Stomach (tissue), 9 donors: ENCODE measurements around the gene STRIP2. TPM values are rescaled to one million over a fixed set of nuclear protein-coding genes. Genes with fewer than 3 reads are reported as not detected.

Experiments used
- DNase-seq, 2 donors: peaks; one replicate each; pipeline versions ENCODE4 v3.0.0 to v3.0.0-alpha.2; 2013 to 2019
- H3K27ac ChIP-seq, 5 donors: fragments of 200-600 bp in 4 of 5; sonication (generic) in 4 of 5; one replicate each; pipeline ENCODE4 v1.5.1; 2013 to 2019; ENCODE audit warnings: mild to moderate bottlenecking in 1 of 5, moderate library complexity in 1 of 5
- H3K27me3 ChIP-seq, 3 donors: fragments of 200-600 bp; sonication (generic); one replicate each; pipeline ENCODE4 v1.5.1; 2017 to 2019; ENCODE audit warnings: mixed run types in 1 of 3
- H3K36me3 ChIP-seq, 4 donors: fragments of 200-600 bp; sonication (generic); 1 replicate in 3 of 4; 2 replicates in 1 of 4; pipeline ENCODE4 v1.5.1; 2016 to 2019
- H3K4me1 ChIP-seq, 4 donors: fragments of 200-600 bp; sonication (generic); one replicate each; pipeline ENCODE4 v1.5.1; 2016 to 2019
- H3K4me3 ChIP-seq, 4 donors: fragments of 200-600 bp; sonication (generic) in 3 of 4; one replicate each; pipeline ENCODE4 v1.5.1; 2016 to 2019; ENCODE audit warnings: mild to moderate bottlenecking in 1 of 4
- H3K9me3 ChIP-seq, 4 donors: fragments of 200-600 bp; sonication (generic); one replicate each; pipeline ENCODE4 v1.5.1; 2016 to 2019
- CTCF ChIP-seq, 7 experiments: fragments of 450-650 bp in 4 of 7; fragments of 200-600 bp in 3 of 7; sonication (generic) in 3 of 7; IDR thresholded peaks; one replicate each; pipeline ENCODE4 v1.5.1; 2016 to 2019; ENCODE audit warnings: antibody characterized with exemption in 7 of 7, control low read depth in 2 of 7, mild to moderate bottlenecking in 1 of 7
- EP300 ChIP-seq: sonication (generic); formaldehyde crosslinking; IDR thresholded peaks from one replicate; pipeline ENCODE4 v1.6.1; 2017; ENCODE audit warnings: antibody characterized with exemption
- POLR2A ChIP-seq, 4 donors: fragments of 450-650 bp; IDR thresholded peaks; one replicate each; pipeline ENCODE4 v1.6.1; 2016; ENCODE audit warnings: antibody characterized with exemption in 4 of 4, control low read depth in 2 of 4, mild to moderate bottlenecking in 1 of 4, moderate library complexity in 1 of 4
- POLR2AphosphoS5 ChIP-seq, 3 donors: sonication (generic); formaldehyde crosslinking; IDR thresholded peaks; one replicate each; pipeline ENCODE4 v1.6.1; 2016; ENCODE audit warnings: antibody characterized with exemption in 3 of 3
- WGBS, 5 donors: extraction: QIAGEN DNeasy Blood & Tissue Kit in 3 of 5; methylation state at CpG; one replicate each; pipeline versions ENCODE4 v1.1.5 to v1.1.7; 2013 to 2018; 5-methylcytosine and 5-hydroxymethylcytosine counted together
- intact Hi-C: fragments of 100-400 bp; cut with DNase I; formaldehyde crosslinking; loops from one replicate; pipeline ENCODE4 v1.15.1; 2023; ENCODE audit warnings: low total_unique reads
- polyA plus RNA-seq, 3 donors: library from polyadenylated mRNA; stranded (reverse); fragments of 200-250 nt; gene quantifications; one replicate each; pipeline ENCODE4 v1.2.3, GENCODE V29; 2013
- total RNA-seq, 5 donors: library from RNA; depleted of rRNA; stranded (reverse); fragments of >200 nt; gene quantifications; one replicate each; pipeline versions ENCODE4 v1.1.0 to v1.2.3, GENCODE V29; 2014 to 2016
- donor health status: healthy with polysubstance abuse.
- donor health status: Bipolar disorder and iron deficiency.
- donor health status: healthy.

Gene STRIP2
- total and polyA plus RNA-seq, 8 donors = 0.56 to 2.0 (median 0.98) TPM; not detected in 3

- intact Hi-C loops = no loop called here
- H3K27ac ChIP-seq = no peak overlapping the region
- 77 to 86% (median 86%) methylated on average over 10 of the region's 10 CpGs for WGBS, 5 donors
- no peak for DNase-seq
- H3K27me3 ChIP-seq = peaks cover 0 to 3% (median 0%) of the 10 kb centered on the region in 3 donors
- no peak for TF ChIP-seq EP300
- no peak for TF ChIP-seq POLR2AphosphoS5 (IDR thresholded peaks at IDR 0.05)
- no peak for TF ChIP-seq CTCF (IDR thresholded peaks at IDR 0.05)
- TF ChIP-seq POLR2A (IDR thresholded peaks at IDR 0.05) = no peak
- H3K36me3 ChIP-seq = no peaks in the 10 kb centered on the region
- no peaks in the 10 kb centered on the region for H3K9me3 ChIP-seq
- no peaks in the 10 kb centered on the region for H3K4me1 ChIP-seq
- H3K4me3 ChIP-seq = no peak overlapping the region
Measured at GRCh38 chr7:129513546-129513945, 79.3 kb downstream of the STRIP2 start.

- Histone ChIP-seq H3K4me1 (no peaks in the 10 kb centered on the region), H3K4me3 (no peak overlapping the region), H3K27ac (no peak overlapping the region), H3K9me3 (no peaks in the 10 kb centered on the region), H3K27me3 (peaks cover 0 to 3% (median 0%) of the 10 kb centered on the region in 3 donors), H3K36me3 (no peaks in the 10 kb centered on the region)
- TF ChIP-seq EP300 = no peak
- TF ChIP-seq CTCF (IDR thresholded peaks at IDR 0.05) = no peak
- TF ChIP-seq POLR2AphosphoS5 (IDR thresholded peaks at IDR 0.05) = no peak
- no peak for TF ChIP-seq POLR2A (IDR thresholded peaks at IDR 0.05)
- intact Hi-C loops = no loop called here
- WGBS, 5 donors = 41 to 66% (median 62%) methylated on average over 4 of the region's 4 CpGs
- DNase-seq = no peak
Measured at GRCh38 chr7:129514683-129515082, 80.5 kb downstream of the STRIP2 start.

GRCh38 chr7:129515381-129515780 is 81.1 kb downstream of the STRIP2 start:
- Histone ChIP-seq H3K9me3 (no peaks in the 10 kb centered on the region), H3K4me3 (no peak overlapping the region), H3K27me3 (peaks cover 0 to 3% (median 0%) of the 10 kb centered on the region in 3 donors), H3K27ac (no peak overlapping the region), H3K4me1 (no peaks in the 10 kb centered on the region), H3K36me3 (no peaks in the 10 kb centered on the region)
- intact Hi-C loops = no loop called here
- no peak for TF ChIP-seq EP300
- DNase-seq = no peak
- WGBS, 5 donors = 62 to 77% (median 71%) methylated on average over 4 of the region's 4 CpGs

- no peak for TF ChIP-seq POLR2AphosphoS5 (IDR thresholded peaks at IDR 0.05)
- no peak overlapping the region for H3K4me3 ChIP-seq
Measured at GRCh38 chr7:129517931-129518330, 83.7 kb downstream of the STRIP2 start.

GRCh38 chr7:129519464-129519863 is 85.2 kb downstream of the STRIP2 start:
- Histone ChIP-seq H3K4me1 (no peaks in the 10 kb centered on the region), H3K27me3 (peaks cover 0 to 27% (median 7%) of the 10 kb centered on the region in 3 donors), H3K9me3 (no peaks in the 10 kb centered on the region), H3K36me3 (no peaks in the 10 kb centered on the region), H3K27ac (no peak overlapping the region), H3K4me3 (no peak overlapping the region)
- no peak for DNase-seq
- WGBS, 5 donors = 27 to 57% (median 36%) methylated on average over 5 of the region's 5 CpGs
- TF ChIP-seq POLR2A (IDR thresholded peaks at IDR 0.05) (no peak), CTCF (IDR thresholded peaks at IDR 0.05) (no peak), POLR2AphosphoS5 (IDR thresholded peaks at IDR 0.05) (no peak), EP300 (no peak)
- intact Hi-C loops = no loop called here

More at GRCh38 chr7:129517931-129518330, 83.7 kb downstream of the STRIP2 start:
- H3K27ac ChIP-seq = no peak overlapping the region
- H3K27me3 ChIP-seq = peaks cover 0 to 21% (median 6%) of the 10 kb centered on the region in 3 donors
- H3K9me3 ChIP-seq = no peaks in the 10 kb centered on the region
- no peaks in the 10 kb centered on the region for H3K36me3 ChIP-seq
- H3K4me1 ChIP-seq = no peaks in the 10 kb centered on the region
- DNase-seq = no peak
- intact Hi-C loops = no loop called here
- WGBS, 5 donors = 74 to 83% (median 81%) methylated on average over 6 of the region's 6 CpGs
